H9 (cell line): ENCODE results near the gene CD300A. TPM values are rescaled to one million over a fixed set of nuclear protein-coding genes. Genes with fewer than 3 reads are reported as not detected.

Experiments
- DNase-seq: peaks from one replicate; pipeline ENCODE4 v3.0.0-alpha.2; 2017
- H2AFZ ChIP-seq: one replicate; pipeline ENCODE4 v1.6.1; 2013; ENCODE audit warnings: mild to moderate bottlenecking, low read length, control low read depth, moderate library complexity
- H2AK5ac ChIP-seq: 2 replicates; pipeline ENCODE4 v1.6.1; 2013; ENCODE audit warnings: low read length, control low read depth, mixed read lengths; ENCODE audit not compliant: insufficient read length
- H2BK120ac ChIP-seq: one replicate; pipeline ENCODE4 v1.6.1; 2013; ENCODE audit warnings: low read depth, mild to moderate bottlenecking, low read length, control low read depth, inconsistent platforms; ENCODE audit not compliant: poor library complexity, severe bottlenecking
- H2BK12ac ChIP-seq: 2 replicates; pipeline ENCODE4 v1.6.1; 2013; ENCODE audit warnings: low read length, control low read depth, mixed read lengths, low read depth; ENCODE audit not compliant: insufficient read length
- H2BK15ac ChIP-seq: 2 replicates; pipeline ENCODE4 v1.6.1; 2013; ENCODE audit warnings: low read depth, low read length, control low read depth
- H2BK20ac ChIP-seq: one replicate; pipeline ENCODE4 v1.6.1; 2013; ENCODE audit warnings: low read depth, mild to moderate bottlenecking, low read length, control low read depth, inconsistent platforms; ENCODE audit not compliant: poor library complexity, severe bottlenecking
- H2BK5ac ChIP-seq: 2 replicates; pipeline ENCODE4 v1.6.1; 2013; ENCODE audit warnings: low read length, control low read depth, mixed read lengths; ENCODE audit not compliant: insufficient read length
- H3K14ac ChIP-seq: 2 replicates; pipeline ENCODE4 v1.6.1; 2013; ENCODE audit warnings: low read length, control low read depth; ENCODE audit not compliant: insufficient read depth
- H3K18ac ChIP-seq: 2 replicates; pipeline ENCODE4 v1.6.1; 2013; ENCODE audit warnings: low read depth, mild to moderate bottlenecking, mixed read lengths, low read length, control low read depth; ENCODE audit not compliant: insufficient read length
- H3K23ac ChIP-seq: 2 replicates; pipeline ENCODE4 v1.6.1; 2013; ENCODE audit warnings: low read length, control low read depth, mixed read lengths, low read depth; ENCODE audit not compliant: insufficient read length
- H3K23me2 ChIP-seq: 2 replicates; pipeline ENCODE4 v1.6.1; 2013; ENCODE audit warnings: low read depth, mild to moderate bottlenecking, mixed read lengths, low read length, control low read depth; ENCODE audit not compliant: insufficient read length, poor library complexity, severe bottlenecking
- H3K27ac ChIP-seq: 2 replicates; pipeline ENCODE4 v1.5.1; 2013; ENCODE audit warnings: low read length, control low read depth, mixed read lengths, low read depth; ENCODE audit not compliant: insufficient read length
- H3K27me3 ChIP-seq: 2 replicates; pipeline ENCODE4 v1.6.1; 2013; ENCODE audit warnings: low read length, control low read depth, inconsistent platforms; ENCODE audit not compliant: insufficient read depth
- H3K4ac ChIP-seq: 2 replicates; pipeline ENCODE4 v1.6.1; 2013; ENCODE audit warnings: low read depth, mild to moderate bottlenecking, control low read depth, inconsistent platforms, low read length, moderate library complexity
- H3K4me1 ChIP-seq: 2 replicates; pipeline ENCODE4 v1.6.1; 2013; ENCODE audit warnings: low read length, control low read depth, inconsistent platforms; ENCODE audit not compliant: insufficient read depth
- H3K4me2 ChIP-seq: 2 replicates; pipeline ENCODE4 v1.6.1; 2013; ENCODE audit warnings: low read length, control low read depth, mixed read lengths; ENCODE audit not compliant: insufficient read length, insufficient read depth
- H3K56ac ChIP-seq: 2 replicates; pipeline ENCODE4 v1.6.1; 2013; ENCODE audit warnings: low read depth, mild to moderate bottlenecking, mixed read lengths, low read length, control low read depth; ENCODE audit not compliant: insufficient read length
- H3K79me1 ChIP-seq: 2 replicates; pipeline ENCODE4 v1.6.1; 2013; ENCODE audit warnings: low read depth, mild to moderate bottlenecking, moderate library complexity, low read length, control low read depth, inconsistent platforms; ENCODE audit not compliant: insufficient read depth, poor library complexity, severe bottlenecking
- H3K79me2 ChIP-seq: 2 replicates; pipeline ENCODE4 v1.6.1; 2013; ENCODE audit warnings: low read length, control low read depth, inconsistent platforms; ENCODE audit not compliant: insufficient read depth
- H3K9ac ChIP-seq: 2 replicates; pipeline ENCODE4 v1.6.1; 2013; ENCODE audit warnings: low read length, control low read depth, mixed read lengths; ENCODE audit not compliant: insufficient read length; ENCODE audit errors: extremely low read depth
- H3K9me3 ChIP-seq: one replicate; pipeline ENCODE4 v1.6.1; 2013; ENCODE audit warnings: low read depth, low read length, inconsistent platforms; ENCODE audit not compliant: control insufficient read depth
- H3T11ph ChIP-seq: one replicate; pipeline ENCODE4 v1.6.1; 2013; ENCODE audit warnings: mild to moderate bottlenecking, low read length, control low read depth, inconsistent platforms
- H4K20me1 ChIP-seq: one replicate; pipeline ENCODE4 v1.6.1; 2013; ENCODE audit not compliant: control insufficient read depth, insufficient read length, insufficient read depth
- H4K5ac ChIP-seq: 2 replicates; pipeline ENCODE4 v1.6.1; 2013; ENCODE audit warnings: low read depth, mild to moderate bottlenecking, mixed read lengths, low read length, control low read depth; ENCODE audit not compliant: insufficient read length
- H4K8ac ChIP-seq: replicated peaks from 2 replicates; pipeline ENCODE4 v1.6.1; 2013; ENCODE audit warnings: low read length, control low read depth, mixed read lengths, low read depth; ENCODE audit not compliant: insufficient read length
- H4K91ac ChIP-seq: 2 replicates; pipeline ENCODE4 v1.6.1; 2013; ENCODE audit warnings: low read depth, mild to moderate bottlenecking, moderate library complexity, mixed read lengths, low read length, control low read depth; ENCODE audit not compliant: insufficient read length
- H3K27ac Mint-ChIP-seq, 3 experiments: 2 replicates in 2 of 3; 3 replicates in 1 of 3; pipeline ENCODE4 v1.8.0; 2020 to 2021; ENCODE audit warnings: mixed read lengths in 3 of 3, mild to moderate bottlenecking in 1 of 3, moderate library complexity in 1 of 3
- H3K27me3 Mint-ChIP-seq: 2 replicates; pipeline ENCODE4 v1.8.0; 2021; ENCODE audit warnings: low read depth, mild to moderate bottlenecking, moderate library complexity, mixed read lengths
- H3K36me3 Mint-ChIP-seq, 3 experiments: 2 replicates in 2 of 3; 3 replicates in 1 of 3; pipeline ENCODE4 v1.8.0; 2020 to 2021; ENCODE audit warnings: low read depth in 3 of 3, mixed read lengths in 3 of 3; ENCODE audit not compliant: insufficient read depth in 1 of 3
- H3K4me1 Mint-ChIP-seq, 2 experiments: 2 replicates each; pipeline ENCODE4 v1.8.0; 2020; ENCODE audit warnings: mixed read lengths in 2 of 2
- H3K4me3 Mint-ChIP-seq, 2 experiments: 2 replicates in 1 of 2; 3 replicates in 1 of 2; pipeline ENCODE4 v1.8.0; 2020 to 2021; ENCODE audit warnings: mild to moderate bottlenecking in 2 of 2, mixed read lengths in 2 of 2, moderate library complexity in 1 of 2
- H3K9me3 Mint-ChIP-seq, 2 experiments: 2 replicates in 1 of 2; 3 replicates in 1 of 2; pipeline ENCODE4 v1.8.0; 2020; ENCODE audit warnings: mild to moderate bottlenecking in 2 of 2, mixed read lengths in 2 of 2, moderate library complexity in 1 of 2
- WGBS: extraction: QIAGEN DNeasy Blood & Tissue Kit; methylation state at CpG from one replicate; pipeline ENCODE4 v1.1.7; 2013; ENCODE audit warnings: missing lambda C conversion rate, low lambda C conversion rate, mixed read lengths; ENCODE audit not compliant: insufficient read length; ENCODE audit errors: extremely low coverage; 5-methylcytosine and 5-hydroxymethylcytosine counted together
- total RNA-seq: library from RNA; stranded (reverse); gene quantifications from 2 replicates; pipeline ENCODE4 v1.2.1, GENCODE V29; 2021
- TF ChIP-seq, protein P1 (sequence below): fragments of 200-600 bp; sonication (generic); conservative IDR thresholded peaks from 3 replicates; pipeline ENCODE4 v1.8.0; 2021; ENCODE audit warnings: antibody characterized with exemption, mild to moderate bottlenecking

CD300A gene
- total RNA-seq, 1 experiment from 2014 or later: not detected

- Histone ChIP-seq H2BK15ac (no peak overlapping the region), H3K9me3 (no peaks in the 10 kb centered on the region), H4K91ac (no peak overlapping the region), H3K18ac (no peak overlapping the region), H2BK5ac (no peak overlapping the region), H2BK12ac (no peak overlapping the region), H3K9ac (no peak overlapping the region), H4K5ac (no peak overlapping the region), H3T11ph (no peak overlapping the region), H3K79me1 (no peaks in the 10 kb centered on the region), H2BK120ac (no peak overlapping the region), H3K27ac (no peak overlapping the region), H3K23ac (no peak overlapping the region), H3K23me2 (no peaks in the 10 kb centered on the region), H3K4me2 (no peak overlapping the region), H3K4ac (no peak overlapping the region), H3K27me3 (no peaks in the 10 kb centered on the region), H4K8ac (no peak overlapping the region), H2BK20ac (no peak overlapping the region), H3K79me2 (no peaks in the 10 kb centered on the region), H3K56ac (no peak overlapping the region), H2AFZ (no peak overlapping the region), H2AK5ac (no peak overlapping the region), H3K4me1 (no peaks in the 10 kb centered on the region), H3K14ac (no peak overlapping the region), H4K20me1 (no peaks in the 10 kb centered on the region)
- DNase-seq: no peak
- Mint-ChIP-seq H3K27ac (no peak overlapping the region), H3K4me1 (no peaks in the 10 kb centered on the region), H3K4me3 (no peak overlapping the region), H3K27me3 (peaks cover 57% of the 10 kb centered on the region), H3K36me3 (no peaks in the 10 kb centered on the region; a peak in 1 of 7 replicates), H3K9me3 (peaks cover 17 to 20% of the 10 kb centered on the region in 2 experiments; a peak in 4 of 5 replicates)
- TF ChIP-seq, protein P1, sequence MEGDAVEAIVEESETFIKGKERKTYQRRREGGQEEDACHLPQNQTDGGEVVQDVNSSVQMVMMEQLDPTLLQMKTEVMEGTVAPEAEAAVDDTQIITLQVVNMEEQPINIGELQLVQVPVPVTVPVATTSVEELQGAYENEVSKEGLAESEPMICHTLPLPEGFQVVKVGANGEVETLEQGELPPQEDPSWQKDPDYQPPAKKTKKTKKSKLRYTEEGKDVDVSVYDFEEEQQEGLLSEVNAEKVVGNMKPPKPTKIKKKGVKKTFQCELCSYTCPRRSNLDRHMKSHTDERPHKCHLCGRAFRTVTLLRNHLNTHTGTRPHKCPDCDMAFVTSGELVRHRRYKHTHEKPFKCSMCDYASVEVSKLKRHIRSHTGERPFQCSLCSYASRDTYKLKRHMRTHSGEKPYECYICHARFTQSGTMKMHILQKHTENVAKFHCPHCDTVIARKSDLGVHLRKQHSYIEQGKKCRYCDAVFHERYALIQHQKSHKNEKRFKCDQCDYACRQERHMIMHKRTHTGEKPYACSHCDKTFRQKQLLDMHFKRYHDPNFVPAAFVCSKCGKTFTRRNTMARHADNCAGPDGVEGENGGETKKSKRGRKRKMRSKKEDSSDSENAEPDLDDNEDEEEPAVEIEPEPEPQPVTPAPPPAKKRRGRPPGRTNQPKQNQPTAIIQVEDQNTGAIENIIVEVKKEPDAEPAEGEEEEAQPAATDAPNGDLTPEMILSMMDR: no peak
- WGBS: no CpG with 5 or more reads among the region's 9 CpGs
These were observed 55.3 kb downstream of the CD300A start for GRCh38 chr17:74521701-74522201.
